ENCODE data around the gene ZRANB2. TPM values are rescaled to one million over a fixed set of nuclear protein-coding genes. Genes with fewer than 3 reads are reported as not detected.

Gene ZRANB2
- total RNA-seq, 1 donor from 2014 or later, result 146 TPM

DNA sequence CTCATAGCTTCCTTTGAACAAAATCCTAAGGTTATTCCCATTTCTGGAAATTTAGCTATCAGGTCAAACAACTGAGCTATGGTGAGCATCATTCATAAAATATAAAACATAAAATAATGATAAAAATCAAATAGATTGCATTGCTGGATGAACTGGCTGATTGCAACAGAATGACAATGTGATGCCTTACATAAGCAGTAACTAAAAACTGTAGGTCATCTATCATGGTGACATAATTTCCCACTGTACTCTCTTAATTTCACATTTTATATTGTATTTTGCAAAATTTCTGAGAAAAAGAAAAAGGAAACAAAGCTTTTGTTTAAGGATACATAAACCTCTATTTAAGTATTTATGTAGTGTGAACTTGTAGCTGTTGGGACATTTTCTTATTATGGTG, 37.8 kb downstream of the ZRANB2 start:
- Mint-ChIP-seq H3K27me3 (ENCODE audit: low read depth) (peaks cover 58% of the 10 kb centered on the region), H3K9me3 (no peaks in the 10 kb centered on the region), H3K27ac (no peak overlapping the region), H3K4me1 (peaks cover 7% of the 10 kb centered on the region), H3K36me3 (no peaks in the 10 kb centered on the region), H3K4me3 (no peak overlapping the region)
- no peak for TF ChIP-seq CTCF (IDR thresholded peaks at IDR 0.05; ENCODE audit: unreplicated experiment)
- no peak for DNase-seq (ENCODE audit: low spot score in 2 of 2, unreplicated experiment in 2 of 2)

GRCh38 chr1:71041806-71042205, 39.0 kb downstream of the ZRANB2 start:
- Mint-ChIP-seq H3K27me3 (ENCODE audit: low read depth) (peaks cover 48% of the 10 kb centered on the region), H3K27ac (no peak overlapping the region)
- no peak for DNase-seq (ENCODE audit: low spot score in 2 of 2, unreplicated experiment in 2 of 2)

DNA sequence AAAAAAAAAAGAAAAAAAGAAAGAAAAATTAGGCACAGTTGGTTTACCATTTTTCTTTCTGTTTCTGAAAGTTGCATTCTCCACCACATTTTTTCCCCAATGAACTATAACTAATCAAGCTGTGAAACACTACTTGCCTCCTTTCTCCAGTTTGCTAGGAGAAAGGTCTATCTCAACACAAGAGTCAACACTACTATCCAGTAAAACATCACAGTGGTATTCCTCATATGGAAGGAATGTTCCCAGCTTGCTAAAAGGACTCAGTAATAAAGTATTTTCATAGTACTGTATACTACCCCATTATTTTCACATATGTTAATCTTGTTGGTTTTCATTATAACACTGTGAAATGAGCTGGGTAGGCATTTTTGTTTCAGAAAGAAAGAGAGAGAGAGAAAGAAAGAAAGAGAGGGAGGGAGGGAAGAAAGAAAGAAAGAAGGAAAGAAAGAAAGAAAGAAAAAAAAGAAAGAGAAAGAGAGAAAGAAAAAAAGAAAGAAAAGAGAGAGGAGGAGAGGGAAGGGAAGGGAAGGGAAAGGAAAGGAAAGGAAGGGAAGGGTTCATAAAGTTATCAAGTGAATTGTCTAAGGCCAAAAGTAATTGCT, 41.1 kb downstream of the ZRANB2 start:
- no peaks in the 10 kb centered on the region for H3K36me3 Mint-ChIP-seq
- peaks cover 33% of the 10 kb centered on the region for H3K27me3 Mint-ChIP-seq (ENCODE audit: low read depth)
- no peaks in the 10 kb centered on the region for H3K4me1 Mint-ChIP-seq
- no peak overlapping the region for H3K4me3 Mint-ChIP-seq
- no peaks in the 10 kb centered on the region for H3K9me3 Mint-ChIP-seq
- no peak for DNase-seq (ENCODE audit: low spot score in 2 of 2, unreplicated experiment in 2 of 2)
- TF ChIP-seq CTCF (IDR thresholded peaks at IDR 0.05; ENCODE audit: unreplicated experiment), result no peak
- H3K27ac Mint-ChIP-seq, result no peak overlapping the region

More at GRCh38 chr1:71041806-71042205, 39.0 kb downstream of the ZRANB2 start:
- no peak for TF ChIP-seq CTCF (IDR thresholded peaks at IDR 0.05; ENCODE audit: unreplicated experiment)
- no peaks in the 10 kb centered on the region for H3K9me3 Mint-ChIP-seq
- H3K4me3 Mint-ChIP-seq, result no peak overlapping the region
- no peaks in the 10 kb centered on the region for H3K4me1 Mint-ChIP-seq
- H3K36me3 Mint-ChIP-seq, result no peaks in the 10 kb centered on the region

- TF ChIP-seq CTCF (IDR thresholded peaks at IDR 0.05; ENCODE audit: unreplicated experiment), result no peak
- H3K27me3 Mint-ChIP-seq (ENCODE audit: low read depth), result peaks cover 29% of the 10 kb centered on the region
Observed at GRCh38 chr1:71038942-71039341, 41.9 kb downstream of the ZRANB2 start.

DNA sequence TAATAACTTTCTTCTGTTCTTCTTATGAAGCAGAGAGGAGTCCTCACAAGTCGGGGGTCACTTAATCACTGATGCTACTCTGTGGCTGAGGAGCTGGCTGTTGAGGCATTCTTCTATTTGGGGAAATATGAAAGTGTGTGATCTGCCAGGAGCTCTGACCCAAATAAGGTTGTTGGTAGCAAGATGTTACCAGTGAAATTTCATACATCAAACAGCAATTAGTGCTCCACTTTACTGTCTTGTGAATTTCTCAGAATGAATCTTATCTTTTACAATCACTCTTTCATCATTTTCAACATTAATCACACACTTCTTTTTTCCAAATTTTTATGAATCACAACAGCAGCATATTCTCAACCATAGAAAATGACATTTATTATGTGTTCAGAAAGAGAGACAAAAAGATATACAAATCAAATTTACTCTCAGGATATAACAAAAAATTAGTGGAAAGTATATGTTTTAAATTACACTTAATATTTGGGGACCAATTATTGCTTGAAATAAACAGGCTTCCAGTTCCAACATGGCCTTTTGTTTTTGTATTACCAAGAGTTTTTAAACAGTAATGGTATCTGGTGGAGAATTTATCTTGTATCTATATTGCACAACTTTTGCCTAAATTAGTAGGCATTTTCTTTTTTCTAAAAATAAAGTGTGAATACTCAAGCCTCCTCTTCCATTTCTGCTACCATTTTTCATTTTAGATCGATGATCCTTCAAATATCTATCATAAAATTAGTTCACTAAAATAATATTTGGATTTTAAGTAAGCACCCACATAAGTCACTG, 42.8 kb downstream of the ZRANB2 start:
- Mint-ChIP-seq H3K4me3 (no peak overlapping the region), H3K9me3 (no peaks in the 10 kb centered on the region), H3K4me1 (no peaks in the 10 kb centered on the region), H3K27me3 (ENCODE audit: low read depth) (peaks cover 30% of the 10 kb centered on the region), H3K36me3 (no peaks in the 10 kb centered on the region), H3K27ac (no peak overlapping the region)
- no peak for DNase-seq (ENCODE audit: low spot score in 2 of 2, unreplicated experiment in 2 of 2)
- no peak for TF ChIP-seq CTCF (IDR thresholded peaks at IDR 0.05; ENCODE audit: unreplicated experiment)

More at GRCh38 chr1:71038942-71039341, 41.9 kb downstream of the ZRANB2 start:
- no peaks in the 10 kb centered on the region for H3K9me3 Mint-ChIP-seq
- no peaks in the 10 kb centered on the region for H3K36me3 Mint-ChIP-seq
- no peak for DNase-seq (ENCODE audit: low spot score in 2 of 2, unreplicated experiment in 2 of 2)
- H3K4me1 Mint-ChIP-seq, result no peaks in the 10 kb centered on the region
- no peak overlapping the region for H3K27ac Mint-ChIP-seq
- no peak overlapping the region for H3K4me3 Mint-ChIP-seq
